HG03442 (cell line): ENCODE data around the gene TMEM62.

Experiments
- ATAC-seq: cut with Tn5 transposase; IDR thresholded peaks from one replicate; pipeline ENCODE4 v1.9.1; 2021; ENCODE audit warnings: mild to moderate bottlenecking, moderate library complexity; ENCODE audit not compliant: unreplicated experiment

TMEM62 gene

GRCh38 chr15:43133430-43134156 lies at the start of gene TMEM62:
TMEM62 (plus strand) TSS chr15:43133586; CDS start chr15:43133803, 217 bp downstream.
- ATAC-seq, result peak; percentile 85

DNA sequence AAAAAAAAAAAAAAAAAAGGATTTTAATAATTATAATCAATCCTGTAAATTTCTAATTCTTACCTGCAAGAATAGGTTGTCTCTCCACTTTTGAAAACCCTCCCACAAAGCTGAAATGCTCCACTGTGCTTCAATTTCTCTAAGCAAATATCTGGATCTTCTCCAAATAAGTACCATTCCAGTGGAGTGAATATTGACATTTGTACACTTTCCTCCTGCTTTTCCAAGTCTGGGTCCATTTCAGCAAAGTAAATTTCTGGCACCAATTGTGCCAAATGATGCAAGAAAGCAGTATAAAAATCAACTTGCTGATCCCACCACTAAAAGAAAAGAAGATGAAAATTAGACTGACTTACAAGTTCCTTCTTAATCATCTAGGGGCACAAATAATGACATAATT lies 47.5 kb upstream of the TMEM62 start:
- ATAC-seq, result no peak

DNA sequence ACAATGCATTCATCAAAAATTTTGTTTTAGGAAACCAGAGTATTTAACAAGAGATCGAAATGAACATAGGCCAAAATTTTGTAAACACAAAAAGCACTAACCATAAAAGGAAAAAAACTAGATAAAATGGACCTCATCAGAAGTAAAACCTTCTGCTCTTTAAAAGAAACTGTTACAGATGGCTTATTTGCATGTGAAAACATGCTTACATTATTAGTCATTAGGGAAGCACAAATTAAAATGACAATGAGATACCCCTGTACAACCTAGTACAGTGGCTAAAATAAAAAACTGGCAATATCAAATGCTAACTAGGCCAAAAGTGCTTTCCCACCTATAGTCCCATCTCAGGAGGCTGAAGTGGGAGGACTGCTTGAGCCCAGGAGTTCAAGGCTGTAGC lies 46.8 kb upstream of the TMEM62 start:
- ATAC-seq, result no peak

- ATAC-seq, result no peak
Observed at GRCh38 chr15:43091859-43092258, 41.5 kb upstream of the TMEM62 start.

DNA sequence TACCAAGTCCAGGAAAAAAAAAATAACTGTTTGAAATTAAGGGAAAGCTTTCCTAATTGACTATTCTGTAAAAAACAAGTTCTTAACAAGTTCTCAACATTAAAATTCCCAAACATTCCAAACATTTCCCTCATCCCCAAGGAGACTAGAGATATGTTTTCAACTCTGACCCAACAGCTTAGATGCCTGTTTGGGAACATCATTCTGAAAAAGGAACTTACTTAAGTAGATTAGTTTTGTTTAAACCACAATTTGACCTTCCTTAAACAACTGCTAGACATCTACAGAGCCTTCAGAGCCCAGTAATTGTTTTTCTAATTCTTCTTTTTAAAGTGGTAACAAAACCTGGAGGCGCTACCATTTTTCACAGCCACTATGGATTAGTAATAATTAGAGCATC lies 40.4 kb upstream of the TMEM62 start:
- ATAC-seq, result no peak

GRCh38 chr15:43094416-43095030 lies 38.9 kb upstream of the TMEM62 start:
- no peak for ATAC-seq

GRCh38 chr15:43095243-43095642 lies 38.1 kb upstream of the TMEM62 start:
- ATAC-seq, result no peak

DNA sequence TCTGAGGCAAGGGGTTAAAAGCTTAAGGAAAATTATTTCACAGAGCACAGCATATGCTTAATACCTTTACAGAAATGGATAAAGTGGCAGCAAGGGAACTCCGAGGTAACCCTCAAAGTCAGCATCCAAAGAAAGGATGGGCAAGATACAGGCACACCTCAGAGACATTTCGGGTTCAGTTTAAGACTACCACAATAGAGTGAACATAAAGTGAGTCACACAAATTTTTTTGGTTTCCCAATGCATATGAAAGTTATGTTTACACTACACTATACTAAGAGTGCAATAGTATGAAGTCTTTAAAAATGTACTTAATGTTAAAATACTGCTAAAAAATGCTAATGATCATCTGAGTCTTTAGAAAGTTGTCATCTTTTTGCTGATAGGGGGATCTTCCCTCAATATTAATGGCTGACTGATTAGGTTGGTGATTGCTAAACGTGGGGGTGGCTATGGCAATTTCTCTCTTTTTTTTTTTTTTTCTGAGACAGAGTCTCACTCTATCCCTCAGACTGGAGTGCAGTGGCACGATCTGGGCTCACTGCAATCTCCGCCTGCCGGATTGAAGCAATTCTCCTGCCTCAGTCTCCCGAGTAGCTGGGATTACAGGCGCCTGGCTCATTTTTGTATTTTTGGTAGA lies 37.6 kb upstream of the TMEM62 start:
- ATAC-seq, result no peak

- no peak for ATAC-seq
Observed at GRCh38 chr15:43096411-43096810, 37.0 kb upstream of the TMEM62 start.

DNA sequence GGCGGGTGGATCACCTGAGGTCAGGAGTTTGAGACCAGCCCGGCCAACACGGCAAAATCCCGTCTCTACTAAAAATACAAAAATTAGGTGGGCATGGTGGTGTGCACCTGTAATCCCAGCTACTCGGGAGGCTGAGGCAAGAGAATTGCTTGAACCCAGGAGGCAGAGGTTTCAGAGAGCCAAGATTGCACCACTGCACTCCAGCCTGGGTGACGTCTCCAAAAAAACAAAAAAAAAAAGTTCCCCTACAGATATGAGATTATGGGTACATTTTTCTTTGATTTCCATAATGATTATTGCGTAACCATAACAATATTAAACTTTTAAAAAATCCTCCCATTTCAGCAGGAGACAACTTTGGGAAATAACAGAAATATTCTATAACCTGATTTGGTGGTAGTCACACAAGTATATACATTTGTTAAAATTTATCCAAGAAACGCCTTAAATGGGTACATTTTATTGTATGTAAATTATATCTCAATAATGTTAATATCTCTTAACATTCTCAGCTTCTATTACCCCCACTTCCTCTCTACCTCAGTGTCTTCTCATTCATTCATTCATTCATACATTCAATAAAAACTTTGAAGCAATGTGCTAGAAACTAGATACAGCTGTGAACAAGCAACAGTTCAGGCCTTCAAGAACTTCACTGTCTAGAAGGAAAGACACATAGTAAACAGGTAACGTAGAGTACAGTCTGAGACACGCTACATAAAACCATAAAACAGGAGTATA lies 34.1 kb upstream of the TMEM62 start:
- no peak for ATAC-seq

DNA sequence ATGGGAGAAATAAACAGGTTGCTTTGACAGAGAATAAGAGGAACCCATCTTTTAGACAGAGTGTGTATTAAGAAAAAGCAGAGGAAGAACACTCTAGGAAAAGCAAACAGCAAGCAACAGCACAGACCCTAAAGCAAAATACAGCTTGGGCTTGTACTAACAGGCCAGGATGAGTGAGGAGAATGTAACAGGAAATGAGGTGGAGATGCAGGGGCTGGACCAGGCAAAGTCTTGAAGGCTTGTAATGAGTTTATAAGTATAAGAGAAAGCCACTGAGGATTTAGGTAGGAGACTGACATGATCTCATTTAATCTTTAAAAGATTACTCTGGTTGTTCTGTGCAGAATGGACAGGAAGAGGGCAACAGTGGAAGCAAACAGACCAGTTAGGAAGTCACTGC lies 32.4 kb upstream of the TMEM62 start:
- no peak for ATAC-seq

GRCh38 chr15:43102187-43102586 lies 31.2 kb upstream of the TMEM62 start:
- no peak for ATAC-seq

GRCh38 chr15:43103907-43104306 lies 29.5 kb upstream of the TMEM62 start:
- ATAC-seq, result no peak

- ATAC-seq, result no peak
Observed at GRCh38 chr15:43104426-43104825, 29.0 kb upstream of the TMEM62 start.

- ATAC-seq, result no peak
Observed at GRCh38 chr15:43105077-43105736, 28.2 kb upstream of the TMEM62 start.

- peak; percentile 87 for ATAC-seq
Observed at GRCh38 chr15:43105778-43106485, 27.5 kb upstream of the TMEM62 start, which contains the start of gene UBR1. UBR1 (minus strand) TSS chr15:43106038; CDS start chr15:43106022, 16 bp downstream.

DNA sequence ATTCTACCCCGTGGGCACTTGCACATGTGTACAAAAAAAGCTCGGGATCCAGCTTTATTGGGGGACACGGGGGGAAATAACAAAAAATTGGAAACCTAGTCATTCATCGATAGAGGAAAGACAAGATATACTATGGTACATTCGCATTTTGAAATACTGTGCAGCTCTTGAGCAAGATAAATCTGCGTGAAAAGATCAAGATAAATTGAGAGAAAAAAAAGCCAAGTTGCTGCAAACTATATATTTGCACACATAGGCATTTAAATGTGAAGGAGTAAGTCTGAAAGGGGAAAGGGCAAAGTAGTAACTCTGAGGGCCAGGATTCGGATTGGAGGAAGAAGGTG lies 26.9 kb upstream of the TMEM62 start:
- ATAC-seq, result no peak

DNA sequence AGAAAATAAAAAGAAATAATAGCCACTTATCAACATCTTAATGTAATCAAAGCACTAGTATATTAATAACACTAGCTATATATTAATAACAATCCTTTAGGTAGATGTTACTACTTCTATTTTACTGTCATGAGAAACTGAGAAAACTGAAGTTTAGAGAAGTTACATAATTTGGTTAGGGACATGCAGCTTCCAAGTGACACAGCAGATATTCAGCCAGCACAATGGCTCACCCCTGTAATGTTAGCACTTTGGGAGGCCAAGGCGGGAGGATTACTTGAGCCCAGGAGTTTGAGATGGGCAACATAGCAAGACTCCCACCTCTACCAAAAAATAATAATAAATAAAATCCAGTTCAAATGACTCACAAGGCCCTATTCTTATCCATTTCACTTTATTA lies 25.6 kb upstream of the TMEM62 start:
- ATAC-seq, result no peak

GRCh38 chr15:43111354-43111753 lies 22.0 kb upstream of the TMEM62 start:
- no peak for ATAC-seq

GRCh38 chr15:43118286-43118685 lies 15.1 kb upstream of the TMEM62 start:
- ATAC-seq, result no peak
